ENCODE data around the gene MRRF.

- TF ChIP-seq POLR2A (IDR thresholded peaks at IDR 0.05; ENCODE audit: low read depth, low read length) (no peak), RAD21 (IDR thresholded peaks at IDR 0.05; ENCODE audit: low read length) (no peak), RFX5 (IDR thresholded peaks at IDR 0.05; ENCODE audit: low read depth, low read length) (no peak), CEBPB (IDR thresholded peaks at IDR 0.05; ENCODE audit: low read depth, low read length) (no peak), MXI1 (IDR thresholded peaks at IDR 0.05; ENCODE audit: borderline replicate concordance, low read depth, low read length) (no peak), MAZ (IDR thresholded peaks at IDR 0.05; ENCODE audit: borderline replicate concordance, low read depth, low read length) (no peak), NFE2L2 (IDR thresholded peaks at IDR 0.05; ENCODE audit: low read depth, low read length) (no peak), BHLHE40 (IDR thresholded peaks at IDR 0.05; ENCODE audit: low read depth, low read length) (no peak)
- TF ChIP-seq, protein P1, sequence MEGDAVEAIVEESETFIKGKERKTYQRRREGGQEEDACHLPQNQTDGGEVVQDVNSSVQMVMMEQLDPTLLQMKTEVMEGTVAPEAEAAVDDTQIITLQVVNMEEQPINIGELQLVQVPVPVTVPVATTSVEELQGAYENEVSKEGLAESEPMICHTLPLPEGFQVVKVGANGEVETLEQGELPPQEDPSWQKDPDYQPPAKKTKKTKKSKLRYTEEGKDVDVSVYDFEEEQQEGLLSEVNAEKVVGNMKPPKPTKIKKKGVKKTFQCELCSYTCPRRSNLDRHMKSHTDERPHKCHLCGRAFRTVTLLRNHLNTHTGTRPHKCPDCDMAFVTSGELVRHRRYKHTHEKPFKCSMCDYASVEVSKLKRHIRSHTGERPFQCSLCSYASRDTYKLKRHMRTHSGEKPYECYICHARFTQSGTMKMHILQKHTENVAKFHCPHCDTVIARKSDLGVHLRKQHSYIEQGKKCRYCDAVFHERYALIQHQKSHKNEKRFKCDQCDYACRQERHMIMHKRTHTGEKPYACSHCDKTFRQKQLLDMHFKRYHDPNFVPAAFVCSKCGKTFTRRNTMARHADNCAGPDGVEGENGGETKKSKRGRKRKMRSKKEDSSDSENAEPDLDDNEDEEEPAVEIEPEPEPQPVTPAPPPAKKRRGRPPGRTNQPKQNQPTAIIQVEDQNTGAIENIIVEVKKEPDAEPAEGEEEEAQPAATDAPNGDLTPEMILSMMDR (conservative IDR thresholded peaks at IDR 0.05; ENCODE audit: low read depth, low read length) = no peak
- TF ChIP-seq, protein P2, sequence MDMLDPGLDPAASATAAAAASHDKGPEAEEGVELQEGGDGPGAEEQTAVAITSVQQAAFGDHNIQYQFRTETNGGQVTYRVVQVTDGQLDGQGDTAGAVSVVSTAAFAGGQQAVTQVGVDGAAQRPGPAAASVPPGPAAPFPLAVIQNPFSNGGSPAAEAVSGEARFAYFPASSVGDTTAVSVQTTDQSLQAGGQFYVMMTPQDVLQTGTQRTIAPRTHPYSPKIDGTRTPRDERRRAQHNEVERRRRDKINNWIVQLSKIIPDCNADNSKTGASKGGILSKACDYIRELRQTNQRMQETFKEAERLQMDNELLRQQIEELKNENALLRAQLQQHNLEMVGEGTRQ (IDR thresholded peaks at IDR 0.05; ENCODE audit: low read depth, low read length) = no peak
- TF ChIP-seq, protein P3, sequence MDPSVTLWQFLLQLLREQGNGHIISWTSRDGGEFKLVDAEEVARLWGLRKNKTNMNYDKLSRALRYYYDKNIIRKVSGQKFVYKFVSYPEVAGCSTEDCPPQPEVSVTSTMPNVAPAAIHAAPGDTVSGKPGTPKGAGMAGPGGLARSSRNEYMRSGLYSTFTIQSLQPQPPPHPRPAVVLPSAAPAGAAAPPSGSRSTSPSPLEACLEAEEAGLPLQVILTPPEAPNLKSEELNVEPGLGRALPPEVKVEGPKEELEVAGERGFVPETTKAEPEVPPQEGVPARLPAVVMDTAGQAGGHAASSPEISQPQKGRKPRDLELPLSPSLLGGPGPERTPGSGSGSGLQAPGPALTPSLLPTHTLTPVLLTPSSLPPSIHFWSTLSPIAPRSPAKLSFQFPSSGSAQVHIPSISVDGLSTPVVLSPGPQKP (IDR thresholded peaks at IDR 0.05; ENCODE audit: borderline replicate concordance, low read depth, low read length) = no peak
Observed at GRCh38 chr9:122254761-122255160, 9.9 kb upstream of the MRRF start.

Data from IMR-90 (cell line).